Testis (tissue), 3 donors: ENCODE measurements around the gene SLCO1A2. TPM values are rescaled to one million over a fixed set of nuclear protein-coding genes. Genes with fewer than 3 reads are reported as not detected.

Experiments used
- DNase-seq: peaks from one replicate; pipeline ENCODE4 v3.0.0-alpha.2; 2019
- H3K27ac ChIP-seq, 2 donors: fragments of 200-600 bp; sonication (generic); one replicate each; pipeline ENCODE4 v1.5.1; 2019
- H3K27me3 ChIP-seq: fragments of 200-600 bp; sonication (generic); one replicate; pipeline ENCODE4 v1.5.1; 2019
- H3K36me3 ChIP-seq: fragments of 200-600 bp; sonication (generic); one replicate; pipeline ENCODE4 v1.5.1; 2017; ENCODE audit warnings: low read depth; ENCODE audit errors: missing control alignments
- H3K4me1 ChIP-seq: fragments of 200-600 bp; sonication (generic); one replicate; pipeline ENCODE4 v1.5.1; 2019
- H3K4me3 ChIP-seq, 2 donors: fragments of 200-600 bp; sonication (generic); one replicate each; pipeline ENCODE4 v1.5.1; 2017 to 2019
- H3K9me3 ChIP-seq: fragments of 200-600 bp; sonication (generic); one replicate; pipeline ENCODE4 v1.5.1; 2017
- CTCF ChIP-seq, 3 experiments: fragments of 450-650 bp in 2 of 3; fragments of 200-600 bp in 1 of 3; sonication (generic) in 1 of 3; IDR thresholded peaks; one replicate each; pipeline ENCODE4 v1.5.1; 2016 to 2019; ENCODE audit warnings: antibody characterized with exemption in 3 of 3, mild to moderate bottlenecking in 2 of 3, moderate library complexity in 1 of 3
- POLR2A ChIP-seq: fragments of 450-650 bp; IDR thresholded peaks from one replicate; pipeline ENCODE4 v1.6.1; 2017; ENCODE audit warnings: antibody characterized with exemption, mild to moderate bottlenecking, moderate library complexity
- WGBS, 2 donors: methylation state at CpG; one replicate each; pipeline ENCODE4 v1.1.5; 2018; 5-methylcytosine and 5-hydroxymethylcytosine counted together
- intact Hi-C: fragments of 100-400 bp; cut with DNase I; formaldehyde crosslinking; loops from one replicate; pipeline ENCODE4 v1.15.1; 2023; ENCODE audit warnings: low total_unique reads
- polyA plus RNA-seq: library from polyadenylated mRNA; stranded (reverse); fragments of 350-450 nt; fragmentation: Illumina TruSeq; extraction: RNeasy Lipid Tissue Mini Kit (QIAGEN cat#74804); gene quantifications from one replicate; pipeline ENCODE4 v1.2.3, GENCODE V29; 2014; ENCODE audit warnings: low read depth, low replicate concordance; ENCODE audit not compliant: insufficient read depth
- total RNA-seq, 2 donors: library from RNA; depleted of rRNA; stranded (reverse); fragments of >200 nt; gene quantifications; one replicate each; pipeline ENCODE4 v1.2.3, GENCODE V29; 2016

The SLCO1A2 gene
- total and polyA plus RNA-seq, 3 donors from 2014 or later = 0.87 to 2.7 (median 2.7) TPM

- no peak overlapping the region for H3K4me3 ChIP-seq
- H3K9me3 ChIP-seq = no peaks in the 10 kb centered on the region
- no peak for TF ChIP-seq POLR2A
- TF ChIP-seq CTCF (IDR thresholded peaks at IDR 0.05) = no peak
- WGBS, 2 donors = 75 to 77% methylated on average over 1 of the region's 1 CpG
- intact Hi-C loops = no loop called here
- no peaks in the 10 kb centered on the region for H3K36me3 ChIP-seq
- no peak overlapping the region for H3K27ac ChIP-seq
- H3K27me3 ChIP-seq = no peaks in the 10 kb centered on the region
- DNase-seq = no peak
- no peaks in the 10 kb centered on the region for H3K4me1 ChIP-seq
Measured at GRCh38 chr12:21330682-21331253, 3.9 kb downstream of the SLCO1A2 start.

- no peak for TF ChIP-seq CTCF (IDR thresholded peaks at IDR 0.05)
- Histone ChIP-seq H3K27ac (no peak overlapping the region), H3K36me3 (no peaks in the 10 kb centered on the region), H3K4me3 (no peak overlapping the region), H3K9me3 (no peaks in the 10 kb centered on the region), H3K27me3 (no peaks in the 10 kb centered on the region), H3K4me1 (no peaks in the 10 kb centered on the region)
- intact Hi-C loops = no loop called here
- DNase-seq = no peak
Measured at GRCh38 chr12:21328578-21328977, 6.1 kb downstream of the SLCO1A2 start.

GRCh38 chr12:21324551-21324950 is 10.2 kb downstream of the SLCO1A2 start:
- Histone ChIP-seq H3K27ac (no peak overlapping the region), H3K27me3 (no peaks in the 10 kb centered on the region), H3K4me3 (no peak overlapping the region), H3K9me3 (no peaks in the 10 kb centered on the region), H3K36me3 (no peaks in the 10 kb centered on the region), H3K4me1 (no peaks in the 10 kb centered on the region)
- TF ChIP-seq POLR2A (no peak), CTCF (IDR thresholded peaks at IDR 0.05) (no peak)
- intact Hi-C loops = no loop called here
- 47 to 57% methylated on average over 1 of the region's 1 CpG for WGBS, 2 donors
- DNase-seq = no peak

GRCh38 chr12:21323736-21324135 is 11.0 kb downstream of the SLCO1A2 start:
- intact Hi-C loops = no loop called here
- TF ChIP-seq CTCF (IDR thresholded peaks at IDR 0.05) (no peak), POLR2A (no peak)
- 47 to 51% methylated on average over 2 of the region's 2 CpGs for WGBS, 2 donors
- Histone ChIP-seq H3K27me3 (no peaks in the 10 kb centered on the region), H3K4me1 (no peaks in the 10 kb centered on the region), H3K27ac (no peak overlapping the region), H3K36me3 (no peaks in the 10 kb centered on the region), H3K9me3 (no peaks in the 10 kb centered on the region), H3K4me3 (no peak overlapping the region)
- no peak for DNase-seq

GRCh38 chr12:21308785-21309184 is 25.9 kb downstream of the SLCO1A2 start:
- intact Hi-C loops = no loop called here
- WGBS, 2 donors = 40 to 46% methylated on average over 1 of the region's 1 CpG
- DNase-seq = no peak

More at GRCh38 chr12:21308785-21309184, 25.9 kb downstream of the SLCO1A2 start:
- H3K36me3 ChIP-seq = no peaks in the 10 kb centered on the region
- no peaks in the 10 kb centered on the region for H3K27me3 ChIP-seq
- H3K27ac ChIP-seq = no peak overlapping the region
- no peaks in the 10 kb centered on the region for H3K9me3 ChIP-seq
- no peak overlapping the region for H3K4me3 ChIP-seq
- TF ChIP-seq CTCF (IDR thresholded peaks at IDR 0.05) (no peak), POLR2A (no peak)
- no peaks in the 10 kb centered on the region for H3K4me1 ChIP-seq
